Effector memory CD4-positive, alpha-beta T cell (primary cell): Measurements from ENCODE around the gene RGL3.

Experiments used
- DNase-seq, 3 donors: peaks; one replicate each; pipeline ENCODE4 v3.0.0-alpha.2; 2020
- H3K27ac ChIP-seq: 2 replicates; pipeline ENCODE4 v1.7.0; 2013; ENCODE audit warnings: mild to moderate bottlenecking, low read length, moderate library complexity; ENCODE audit not compliant: insufficient read depth, poor library complexity, severe bottlenecking
- H3K27me3 ChIP-seq: replicated peaks from 2 replicates; pipeline ENCODE4 v1.7.0; 2013; ENCODE audit warnings: mild to moderate bottlenecking, low read length; ENCODE audit not compliant: insufficient read depth, control insufficient read depth, poor library complexity, severe bottlenecking
- H3K36me3 ChIP-seq: 2 replicates; pipeline ENCODE4 v1.7.0; 2013; ENCODE audit warnings: mild to moderate bottlenecking, low read length, moderate library complexity; ENCODE audit not compliant: control insufficient read depth, insufficient read depth
- H3K4me1 ChIP-seq: 2 replicates; pipeline ENCODE4 v1.7.0; 2013; ENCODE audit warnings: low read length, mild to moderate bottlenecking; ENCODE audit not compliant: control insufficient read depth, insufficient read depth, poor library complexity, severe bottlenecking
- H3K4me3 ChIP-seq: 2 replicates; pipeline ENCODE4 v1.7.0; 2013; ENCODE audit warnings: low read length, low read depth, mild to moderate bottlenecking; ENCODE audit not compliant: insufficient read depth, poor library complexity, severe bottlenecking
- H3K9me3 ChIP-seq: 2 replicates; pipeline ENCODE4 v1.7.0; 2013; ENCODE audit warnings: mild to moderate bottlenecking, low read length, moderate library complexity; ENCODE audit not compliant: control insufficient read depth

RGL3 gene

DNA sequence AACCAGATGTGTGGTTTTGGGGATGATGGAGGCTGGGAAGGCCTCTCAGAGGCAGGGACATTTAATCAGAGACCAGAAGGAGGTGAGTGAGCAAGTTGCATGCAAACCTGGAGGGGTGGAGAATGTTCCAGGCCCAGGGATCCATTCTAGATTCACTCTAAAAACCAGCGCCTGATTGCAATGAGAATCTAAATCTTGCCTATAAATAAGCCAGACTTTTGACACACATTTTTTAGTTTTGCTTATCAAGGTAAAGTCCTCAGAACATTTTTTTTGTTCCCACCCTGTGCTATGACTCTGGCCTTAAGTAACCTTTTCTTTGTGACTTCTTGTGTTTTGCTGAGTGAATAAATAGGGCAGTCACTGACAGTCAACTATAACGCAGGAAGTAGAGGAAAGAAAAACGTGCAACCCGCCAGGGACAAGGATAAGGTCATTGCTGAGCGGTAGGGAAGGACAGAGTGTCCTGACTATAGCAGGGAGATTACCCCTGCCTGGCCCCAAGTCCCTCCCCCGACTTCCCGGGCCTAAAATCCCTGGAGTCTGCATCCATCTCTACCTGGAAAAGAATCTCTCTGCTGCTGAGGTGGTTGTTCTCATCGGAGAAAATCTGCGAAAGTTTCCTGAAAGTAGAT is 14.4 kb downstream of the RGL3 start:
- Histone ChIP-seq H3K4me3 (no peak overlapping the region), H3K27me3 (peaks cover 7% of the 10 kb centered on the region), H3K27ac (no peak overlapping the region), H3K9me3 (no peaks in the 10 kb centered on the region), H3K4me1 (no peaks in the 10 kb centered on the region), H3K36me3 (no peaks in the 10 kb centered on the region)
- no peak for DNase-seq

DNA sequence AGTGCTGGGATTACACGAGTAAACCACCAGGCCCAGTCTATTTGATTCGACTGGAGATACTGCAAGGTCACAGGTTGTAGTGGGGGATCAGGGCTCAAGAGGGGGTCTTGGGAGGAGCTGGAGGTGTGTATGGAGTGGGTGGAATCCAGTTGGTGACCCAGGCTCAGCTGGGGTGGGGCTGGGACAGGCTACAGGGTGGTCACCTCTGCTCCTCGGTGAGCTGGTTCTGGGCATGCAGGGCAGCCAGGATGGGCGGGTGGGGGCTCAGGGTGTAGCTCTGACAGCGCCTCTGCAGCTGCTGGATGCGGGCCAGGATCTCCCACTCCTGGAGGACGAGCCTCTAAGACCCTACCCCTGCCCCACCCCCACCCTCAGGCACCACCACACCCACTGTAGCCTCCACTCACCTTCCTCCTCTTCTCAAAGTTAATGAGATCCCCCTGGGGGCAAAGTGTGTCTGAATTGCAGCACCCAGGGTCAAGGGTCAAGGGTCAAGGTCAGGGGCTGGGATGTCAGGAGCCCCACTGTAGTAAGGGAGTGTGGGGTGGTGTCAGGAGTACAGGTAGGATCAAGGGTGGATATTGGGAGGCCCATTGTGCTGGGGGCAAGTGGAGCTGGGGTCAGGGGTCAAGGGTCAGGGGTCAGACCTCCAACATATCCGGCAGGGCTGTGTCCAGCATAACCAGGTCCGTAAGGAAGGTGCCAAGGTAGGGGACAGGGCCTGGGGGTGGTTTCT is 17.1 kb downstream of the RGL3 start:
- no peak overlapping the region for H3K27ac ChIP-seq
- H3K9me3 ChIP-seq = no peaks in the 10 kb centered on the region
- H3K27me3 ChIP-seq = peaks cover 7% of the 10 kb centered on the region
- no peak for DNase-seq
- no peaks in the 10 kb centered on the region for H3K36me3 ChIP-seq
- H3K4me1 ChIP-seq = no peaks in the 10 kb centered on the region
- no peak overlapping the region for H3K4me3 ChIP-seq

GRCh38 chr19:11400798-11401197 is 18.3 kb downstream of the RGL3 start:
- no peak for DNase-seq
- Histone ChIP-seq H3K36me3 (no peaks in the 10 kb centered on the region), H3K4me1 (no peaks in the 10 kb centered on the region), H3K27me3 (no peaks in the 10 kb centered on the region), H3K4me3 (no peak overlapping the region), H3K27ac (no peak overlapping the region), H3K9me3 (no peaks in the 10 kb centered on the region)

- no peak overlapping the region for H3K4me3 ChIP-seq
- H3K4me1 ChIP-seq = no peaks in the 10 kb centered on the region
- no peaks in the 10 kb centered on the region for H3K9me3 ChIP-seq
- no peak for DNase-seq
- no peaks in the 10 kb centered on the region for H3K27me3 ChIP-seq
- H3K36me3 ChIP-seq = no peaks in the 10 kb centered on the region
- no peak overlapping the region for H3K27ac ChIP-seq
These were observed 19.4 kb downstream of the RGL3 start for GRCh38 chr19:11399667-11400066.

GRCh38 chr19:11397089-11397610 is 22.0 kb downstream of the RGL3 start:
- no peak overlapping the region for H3K4me3 ChIP-seq
- no peaks in the 10 kb centered on the region for H3K36me3 ChIP-seq
- no peak overlapping the region for H3K27ac ChIP-seq
- H3K4me1 ChIP-seq = no peaks in the 10 kb centered on the region
- H3K9me3 ChIP-seq = no peaks in the 10 kb centered on the region
- DNase-seq = no peak
- no peaks in the 10 kb centered on the region for H3K27me3 ChIP-seq

GRCh38 chr19:11390933-11391680 is 28.0 kb downstream of the RGL3 start:
- Histone ChIP-seq H3K9me3 (peaks cover 5% of the 10 kb centered on the region), H3K27ac (no peak overlapping the region), H3K4me3 (no peak overlapping the region), H3K27me3 (no peaks in the 10 kb centered on the region), H3K4me1 (no peaks in the 10 kb centered on the region), H3K36me3 (no peaks in the 10 kb centered on the region)
- no peak for DNase-seq

DNA sequence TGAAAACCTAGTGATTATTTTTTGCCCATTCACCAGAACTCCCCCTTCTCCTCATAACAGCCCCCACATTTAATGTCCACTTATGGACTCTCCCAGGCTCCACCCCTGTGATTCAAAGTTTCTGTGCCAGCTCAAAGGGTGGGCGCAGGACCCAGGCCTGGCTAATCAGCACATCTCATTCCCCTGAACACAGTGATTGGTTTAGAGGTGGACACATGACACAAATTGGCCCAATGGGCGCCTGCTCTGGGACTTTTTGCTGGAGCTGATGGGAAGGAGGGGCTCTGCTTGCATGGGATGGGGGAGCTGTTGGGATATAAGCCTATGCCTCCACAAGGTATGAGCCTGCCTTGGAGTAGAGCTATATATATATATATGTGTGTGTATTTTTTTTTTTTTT is 28.8 kb downstream of the RGL3 start:
- Histone ChIP-seq H3K4me1 (no peaks in the 10 kb centered on the region), H3K9me3 (peaks cover 5% of the 10 kb centered on the region), H3K36me3 (no peaks in the 10 kb centered on the region), H3K27ac (no peak overlapping the region), H3K4me3 (no peak overlapping the region), H3K27me3 (no peaks in the 10 kb centered on the region)
- no peak for DNase-seq

DNA sequence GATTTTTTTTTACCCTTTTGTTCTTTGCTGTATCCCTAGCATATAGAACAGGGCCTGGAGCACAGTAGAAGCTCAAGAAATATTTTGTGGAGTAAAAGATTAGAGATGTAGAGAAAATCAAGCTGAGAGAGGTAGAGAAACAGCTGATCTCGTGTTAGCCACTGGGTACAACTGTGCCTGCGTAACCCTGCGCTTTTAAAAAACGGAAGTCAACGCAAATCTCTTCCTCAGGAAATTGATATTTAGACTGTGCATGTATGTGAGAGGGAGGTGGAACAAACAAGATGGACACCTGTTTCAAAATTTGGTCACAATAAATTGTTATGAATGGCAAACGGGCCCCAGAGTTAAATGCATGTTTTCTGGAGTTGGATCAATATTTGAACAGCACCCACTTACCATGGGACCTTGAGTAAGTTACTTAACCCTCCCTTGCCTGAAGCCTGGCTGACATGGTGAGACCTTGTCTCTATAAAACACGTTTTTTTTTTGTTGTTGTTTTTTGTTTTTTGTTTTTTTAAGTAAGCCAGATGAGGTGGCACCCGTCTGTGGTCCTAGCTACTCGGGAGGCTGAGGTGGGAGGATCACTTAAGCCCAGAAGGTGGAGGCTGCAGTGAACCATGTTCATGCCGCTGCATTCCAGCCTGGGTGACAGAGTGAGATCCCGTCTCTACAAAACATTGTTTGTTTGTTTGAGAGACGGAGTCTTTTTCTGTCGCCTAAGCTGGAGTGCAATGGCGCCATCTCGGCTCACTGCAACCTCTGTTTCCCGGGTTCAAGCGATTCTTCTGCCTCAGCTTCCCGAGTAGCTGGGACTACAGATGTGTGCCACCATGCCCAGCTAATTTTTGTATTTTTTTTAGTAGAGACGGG is 31.7 kb downstream of the RGL3 start:
- Histone ChIP-seq H3K4me3 (no peak overlapping the region), H3K27me3 (peaks cover 13% of the 10 kb centered on the region), H3K4me1 (peaks cover 14% of the 10 kb centered on the region), H3K36me3 (no peaks in the 10 kb centered on the region), H3K27ac (no peak overlapping the region), H3K9me3 (peaks cover 5% of the 10 kb centered on the region)
- no peak for DNase-seq

GRCh38 chr19:11384778-11385129 is 34.4 kb downstream of the RGL3 start:
- no peak for DNase-seq
- Histone ChIP-seq H3K36me3 (no peaks in the 10 kb centered on the region), H3K27ac (no peak overlapping the region), H3K27me3 (peaks cover 13% of the 10 kb centered on the region), H3K4me3 (no peak overlapping the region), H3K4me1 (peaks cover 25% of the 10 kb centered on the region), H3K9me3 (no peaks in the 10 kb centered on the region)
